HG03442 (cell line): ENCODE measurements around the gene DDX5.
"Not testable (repeated sequence)": the region's sequence is repeated elsewhere in the genome, so short reads cannot be mapped to it uniquely, and the experiment has no call there.

ENCODE experiments used
- ATAC-seq: cut with Tn5 transposase; IDR thresholded peaks from one replicate; pipeline ENCODE4 v1.9.1; 2021; ENCODE audit warnings: mild to moderate bottlenecking, moderate library complexity; ENCODE audit not compliant: unreplicated experiment

Gene DDX5

GRCh38 chr17:64508683-64509082 lies 2.6 kb upstream of the DDX5 start:
- ATAC-seq: no peak

DNA sequence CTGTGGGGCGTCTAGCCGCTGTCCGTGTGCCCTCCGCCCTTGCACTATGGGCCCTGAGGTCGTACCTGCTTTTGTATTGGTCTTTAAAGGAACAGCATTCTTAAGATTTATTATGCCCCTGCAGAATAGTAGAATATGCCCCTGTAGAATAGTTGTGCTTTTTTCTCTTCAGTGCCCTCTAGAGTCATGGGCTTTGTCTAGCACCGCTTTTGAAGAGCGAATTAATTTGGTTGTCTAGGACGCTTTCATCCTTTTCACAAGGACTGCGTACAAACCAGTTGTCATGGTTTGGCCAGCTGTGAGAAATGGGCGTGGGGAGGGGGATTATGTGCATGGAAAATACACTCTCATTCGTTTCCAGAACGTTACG lies 1.3 kb upstream of the DDX5 start:
- peak; percentile 8 for ATAC-seq

DNA sequence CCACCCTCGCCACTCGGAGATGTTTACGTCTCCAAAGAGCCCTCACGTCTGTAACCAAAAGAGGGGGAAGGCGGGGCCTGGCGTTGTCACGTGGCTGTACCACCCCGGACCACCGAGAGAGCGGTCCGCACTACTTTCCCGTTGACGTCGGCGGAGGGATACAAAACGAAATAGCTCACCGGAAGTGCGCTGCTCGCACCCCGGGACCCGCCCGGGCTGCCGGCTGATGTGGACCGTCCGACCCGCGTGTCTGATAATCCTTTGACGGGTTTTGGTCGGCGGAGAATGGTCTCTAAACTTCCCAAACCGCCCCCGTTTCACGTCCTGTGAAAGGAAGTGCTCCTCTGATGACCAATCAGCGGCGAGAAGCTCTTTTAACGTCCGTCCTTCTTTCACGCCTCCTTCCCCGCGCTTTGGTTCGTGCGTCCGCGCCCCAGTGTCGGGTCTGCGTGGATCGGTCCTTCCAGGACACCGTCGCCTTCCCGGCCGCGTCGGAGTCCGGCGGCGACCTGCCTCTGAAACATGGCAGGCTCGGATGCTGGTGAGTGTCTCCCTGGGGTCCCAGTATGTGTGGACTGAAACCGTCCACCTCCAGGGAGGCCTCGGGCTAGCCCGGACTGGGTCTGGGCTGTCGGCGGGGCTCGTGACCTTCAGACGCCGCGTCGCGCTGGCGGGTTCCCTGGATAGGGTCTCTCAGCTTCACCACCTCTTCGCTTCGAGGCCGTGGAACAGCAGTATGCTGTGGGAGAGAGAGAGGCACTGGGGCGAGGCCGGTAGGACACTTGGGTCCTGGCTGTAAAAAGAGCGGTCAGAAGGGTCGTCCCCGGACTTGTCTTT lies 705 bp upstream of the DDX5 start, which contains the start of gene CEP95:
TSS of gene CEP95 (plus strand) at position 402 of the 837 bp plus-strand sequence. CDS start at position 523, 121 bp downstream.
- ATAC-seq: peak; percentile 49

DNA sequence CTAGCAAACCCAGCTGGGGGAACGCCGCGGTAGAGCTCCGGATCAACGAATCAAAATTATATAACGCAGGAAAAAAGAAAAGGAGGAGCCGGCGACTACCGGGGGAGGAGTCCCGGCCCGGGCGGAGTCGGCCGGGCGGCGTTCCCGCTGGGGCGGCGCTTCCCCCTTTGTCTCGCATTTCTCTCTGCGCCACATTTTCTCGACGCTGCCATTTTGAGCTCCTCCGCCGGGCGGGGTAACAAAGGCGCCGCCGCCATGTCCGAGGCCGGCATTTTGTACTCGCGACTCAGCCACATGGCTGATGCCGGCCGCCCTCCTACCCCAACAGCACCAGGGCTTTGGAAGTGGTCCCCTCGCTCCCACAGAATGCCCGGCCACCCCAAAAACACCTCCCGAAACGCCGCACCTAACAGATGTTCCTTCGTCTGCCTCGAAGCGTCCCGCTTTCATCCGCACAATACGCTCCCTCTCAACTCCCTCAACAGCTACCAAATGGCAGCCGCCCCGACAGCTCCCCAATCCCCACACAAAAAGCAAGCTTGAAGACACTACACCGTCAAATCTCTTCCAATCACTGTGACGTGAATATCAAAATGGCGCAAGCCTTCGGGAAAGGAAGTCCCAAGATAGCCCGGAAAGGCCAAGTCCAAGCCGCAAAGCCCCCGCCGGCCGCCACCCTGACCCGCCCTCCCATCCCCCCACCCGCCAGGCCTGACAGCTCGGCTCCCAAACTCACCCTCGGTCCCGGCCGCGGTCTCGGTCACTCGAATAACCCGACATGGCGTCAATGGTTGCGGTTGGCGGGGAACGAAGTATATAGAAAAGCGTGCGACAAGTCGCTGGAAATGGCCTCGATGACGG lies 519 bp downstream of the DDX5 start:
- ATAC-seq: peak; percentile 18

- no peak for ATAC-seq
These were observed 1.2 kb downstream of the DDX5 start for GRCh38 chr17:64504769-64505339.

DNA sequence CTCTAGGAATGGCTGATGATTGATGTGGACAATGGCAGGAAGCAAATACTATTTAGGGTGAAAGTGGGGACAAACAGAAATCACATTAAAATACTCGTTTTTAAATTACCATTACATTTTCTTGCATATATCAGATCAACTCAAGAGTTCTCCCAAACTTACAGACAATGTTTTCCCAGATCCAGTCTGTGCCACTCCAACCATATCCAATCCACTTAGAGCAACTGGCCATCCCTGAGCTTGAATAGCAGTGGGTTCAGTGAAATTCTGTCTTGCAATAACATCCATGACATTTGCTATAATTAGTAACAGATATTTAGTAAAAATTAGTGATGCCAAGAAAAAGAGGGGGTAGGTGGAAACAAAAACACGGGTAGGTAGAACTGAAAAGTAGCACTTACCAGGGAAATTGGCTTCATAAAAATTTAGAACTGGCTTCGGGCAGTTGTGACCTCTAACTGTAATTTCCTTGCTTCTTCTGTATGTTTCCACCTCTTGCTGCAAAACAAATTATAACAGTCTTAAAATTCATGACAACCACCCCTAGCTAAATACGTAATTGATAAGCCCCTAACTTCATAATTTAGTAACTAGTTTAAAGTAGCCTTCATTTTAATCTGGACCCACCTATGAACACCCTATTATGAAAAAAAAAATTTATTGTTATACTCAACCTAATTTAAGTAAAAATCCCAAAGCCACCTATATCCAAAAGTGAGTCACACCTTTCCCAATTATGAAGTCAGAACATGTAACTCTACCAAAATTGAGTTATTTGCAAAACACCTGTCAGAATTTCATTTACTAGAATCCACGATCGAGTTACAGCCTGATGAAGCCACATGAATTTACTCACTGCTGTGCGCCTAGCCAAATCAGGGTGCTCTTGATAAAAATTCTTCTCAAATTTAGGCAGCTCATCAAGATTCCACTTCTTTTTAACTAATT lies 2.0 kb downstream of the DDX5 start:
- no peak for ATAC-seq

DNA sequence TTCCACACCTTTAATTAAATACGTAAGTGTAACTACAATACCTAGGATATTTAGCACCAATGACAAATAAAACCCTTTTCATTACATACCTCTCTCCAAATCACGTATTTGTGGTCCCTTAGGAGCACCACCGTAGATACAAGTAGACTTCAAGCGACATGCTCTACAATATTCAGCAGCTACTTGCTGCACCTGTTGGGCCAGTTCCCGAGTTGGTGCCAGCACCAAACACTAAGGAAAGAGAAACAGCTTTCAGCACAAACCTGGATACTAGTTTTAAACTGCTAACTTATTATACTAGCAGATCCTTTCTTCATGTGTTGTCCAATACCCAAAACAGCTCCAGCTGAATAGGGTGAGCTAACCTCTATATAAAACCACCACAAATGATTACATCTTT lies 2.7 kb downstream of the DDX5 start:
- no peak for ATAC-seq

GRCh38 chr17:64502809-64503208 lies 3.3 kb downstream of the DDX5 start:
- ATAC-seq: no peak

DNA sequence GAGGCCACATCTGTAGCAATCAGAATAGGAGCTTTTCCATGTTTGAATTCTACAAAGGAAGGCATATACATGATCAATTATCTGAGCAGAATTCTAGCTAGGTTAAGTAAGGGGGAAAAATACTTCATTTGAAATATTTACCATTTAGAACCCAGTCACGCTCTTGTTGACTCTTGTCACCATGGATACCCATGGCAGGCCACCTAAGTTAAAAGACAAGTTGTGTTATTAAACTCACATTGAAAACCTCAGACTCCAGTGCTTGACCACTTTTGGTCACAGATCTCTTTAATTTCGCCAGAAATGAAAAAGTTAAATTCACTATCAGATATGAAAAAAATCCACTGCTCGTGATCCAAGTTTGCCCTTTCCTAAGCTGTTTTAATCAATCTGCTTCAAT lies 4.1 kb downstream of the DDX5 start:
- ATAC-seq: no peak

DNA sequence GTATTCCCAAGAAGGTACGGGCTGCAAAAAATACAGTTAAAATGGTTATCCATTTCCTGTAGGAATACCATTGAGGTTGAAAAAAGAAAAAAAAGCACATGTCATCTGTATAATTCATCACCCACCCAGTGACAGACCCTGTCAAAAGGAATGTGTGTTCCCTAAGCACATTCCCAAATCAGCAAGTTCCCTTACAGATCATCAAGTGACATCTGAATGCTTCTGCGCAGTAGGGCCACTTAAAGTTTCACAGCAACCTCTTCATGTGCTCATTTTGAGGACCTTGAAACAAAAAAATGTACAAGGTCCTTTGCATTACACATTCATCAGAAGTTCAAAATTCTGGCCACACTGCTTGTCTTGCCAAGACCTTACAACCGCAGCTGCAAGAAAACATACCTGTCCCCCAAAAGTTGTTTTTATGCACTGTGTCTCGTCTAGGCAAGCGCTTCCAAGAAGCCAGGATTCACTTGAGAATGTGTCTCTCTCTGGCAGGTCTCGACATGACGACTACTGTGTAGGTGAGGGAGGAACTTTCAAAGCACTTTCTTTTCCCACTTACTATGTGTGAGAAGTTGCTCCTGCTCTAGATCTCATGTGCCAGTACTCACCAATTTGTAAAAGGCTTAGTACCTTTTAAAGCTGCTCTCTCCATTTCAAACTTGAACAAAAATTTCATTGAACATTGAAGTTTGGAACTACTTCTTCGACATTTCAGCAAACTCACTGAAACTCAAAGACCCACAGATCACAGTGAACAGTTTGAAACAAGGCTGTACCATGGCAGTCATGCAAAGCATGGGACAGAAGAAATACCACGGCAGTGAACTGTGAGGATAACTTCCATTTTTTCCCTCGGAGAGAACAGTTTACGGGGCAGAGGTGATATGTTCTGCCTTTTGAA lies 5.0 kb downstream of the DDX5 start:
- ATAC-seq: no peak

GRCh38 chr17:64500487-64500859 lies 5.6 kb downstream of the DDX5 start:
- ATAC-seq: no peak

- no peak for ATAC-seq
These were observed 6.1 kb downstream of the DDX5 start for GRCh38 chr17:64499805-64500486.

- no peak for ATAC-seq
These were observed 7.5 kb downstream of the DDX5 start for GRCh38 chr17:64498308-64499203.

DNA sequence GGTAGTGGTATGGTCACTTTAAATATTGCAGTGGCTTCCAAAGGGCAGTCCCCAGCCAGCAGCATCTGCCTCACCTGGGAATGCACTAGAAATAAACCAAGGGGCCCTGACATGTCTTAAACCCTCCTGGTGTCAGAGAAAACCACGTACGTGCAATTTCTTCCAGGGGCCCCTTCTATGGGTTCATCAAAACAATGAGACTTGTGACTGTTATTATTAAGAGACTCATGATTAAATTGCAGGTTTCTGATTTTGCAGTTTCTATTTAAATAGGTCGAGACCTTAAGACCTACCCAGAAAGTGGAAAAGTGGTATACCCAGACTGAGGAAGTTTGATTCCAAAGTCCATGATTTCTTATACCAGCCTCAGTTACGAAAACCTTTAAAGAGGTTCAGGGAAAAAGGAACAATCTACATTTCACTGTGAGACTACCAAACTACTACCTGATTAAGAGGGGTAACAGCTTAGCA lies 8.5 kb downstream of the DDX5 start:
- ATAC-seq: no peak

- ATAC-seq: peak; percentile 75
These were observed 9.1 kb downstream of the DDX5 start, which contains the start of gene POLG2 for GRCh38 chr17:64496786-64497564. POLG2 (minus strand) TSS chr17:64497054; CDS start chr17:64496968, 86 bp downstream.

DNA sequence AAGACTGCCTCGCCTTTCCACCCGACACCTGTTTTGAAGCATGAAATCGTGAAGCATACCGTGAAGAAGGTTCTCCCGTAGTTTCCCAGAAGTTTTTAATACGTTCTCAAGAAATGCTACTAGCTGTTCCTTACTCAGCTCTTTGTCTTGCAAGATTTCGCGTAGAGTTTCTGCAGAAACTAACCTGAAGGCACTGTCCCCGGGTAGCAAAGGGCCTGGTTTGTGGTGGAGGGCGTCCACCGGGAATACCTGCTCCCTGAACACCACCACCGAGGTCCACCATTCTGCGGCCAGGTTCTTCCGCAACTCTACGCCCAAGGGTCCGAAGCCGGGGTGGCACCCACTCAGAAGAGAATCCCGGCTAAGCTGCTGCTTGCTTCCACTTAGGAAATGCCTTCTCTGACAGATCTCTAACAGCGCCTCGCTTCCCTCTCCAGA lies 9.7 kb downstream of the DDX5 start:
- no peak for ATAC-seq

GRCh38 chr17:64495300-64495699 lies 10.8 kb downstream of the DDX5 start:
- ATAC-seq: not testable (repeated sequence)
